Activated CD4-positive, CD25-positive, alpha-beta regulatory T cell treated with anti-CD3 and anti-CD28 coated beads, Interleukin-2, amount 50 U/mL, for 72 hours (primary cell): ENCODE results near the gene TMCO2.
"Not testable (repeated sequence)": the region's sequence is repeated elsewhere in the genome, so short reads cannot be mapped to it uniquely, and the experiment has no call there.

Source experiments
- DNase-seq: peaks from one replicate; pipeline ENCODE4 v3.0.0; 2021

TMCO2 gene

DNA sequence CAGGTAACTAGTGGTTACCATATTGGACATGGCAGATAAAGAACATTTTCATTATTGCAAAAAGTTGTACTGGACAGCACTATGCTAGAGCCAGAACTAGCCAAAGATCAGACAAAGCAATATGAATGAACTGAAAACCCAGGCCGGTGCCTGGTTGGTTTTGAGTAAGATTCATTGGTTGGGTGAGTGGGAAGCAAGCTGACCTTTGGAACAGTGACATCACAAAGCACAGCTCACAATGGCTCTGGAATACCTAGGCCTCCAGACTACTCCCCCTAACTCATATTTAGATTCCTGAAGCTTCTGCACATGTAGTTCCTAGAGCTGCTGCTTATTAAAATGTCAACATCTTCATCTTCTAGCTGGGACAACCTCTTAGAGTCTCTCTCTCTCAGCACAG, at the start of gene TMCO2:
TSS of gene TMCO2 (plus strand) at position 283 of the 400 bp plus-strand sequence. CDS start at position 340, 57 bp downstream.
- DNase-seq = no peak

DNA sequence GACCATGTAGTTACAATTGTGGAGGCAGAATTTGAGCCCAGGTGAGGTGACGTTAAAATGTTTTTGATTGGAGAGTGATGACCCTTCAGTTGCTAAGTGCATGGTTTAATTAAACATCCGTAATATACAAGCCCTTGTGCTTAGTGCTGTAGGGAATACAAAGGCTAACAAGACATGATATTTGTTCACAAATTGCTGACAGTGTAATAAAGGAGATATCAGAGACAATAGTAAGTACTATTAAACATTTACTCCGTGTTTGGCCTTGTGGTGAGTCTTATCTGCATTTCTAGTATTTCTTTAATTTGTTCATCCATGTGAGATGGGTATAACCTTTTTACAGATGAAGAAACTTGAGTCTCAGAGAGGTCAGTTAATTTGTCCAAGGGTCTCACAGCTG, 48.6 kb upstream of the TMCO2 start:
- DNase-seq = no peak

- DNase-seq = no peak
Measured at GRCh38 chr1:40204856-40205255, 42.9 kb upstream of the TMCO2 start.

- DNase-seq = no peak
Measured at GRCh38 chr1:40210511-40211204, 37.1 kb upstream of the TMCO2 start.

- no peak for DNase-seq
Measured at GRCh38 chr1:40218333-40218732, 29.4 kb upstream of the TMCO2 start.

GRCh38 chr1:40221471-40221905, 26.2 kb upstream of the TMCO2 start:
- not testable (repeated sequence) for DNase-seq

- no peak for DNase-seq
Measured at GRCh38 chr1:40221977-40222772, 25.6 kb upstream of the TMCO2 start.

DNA sequence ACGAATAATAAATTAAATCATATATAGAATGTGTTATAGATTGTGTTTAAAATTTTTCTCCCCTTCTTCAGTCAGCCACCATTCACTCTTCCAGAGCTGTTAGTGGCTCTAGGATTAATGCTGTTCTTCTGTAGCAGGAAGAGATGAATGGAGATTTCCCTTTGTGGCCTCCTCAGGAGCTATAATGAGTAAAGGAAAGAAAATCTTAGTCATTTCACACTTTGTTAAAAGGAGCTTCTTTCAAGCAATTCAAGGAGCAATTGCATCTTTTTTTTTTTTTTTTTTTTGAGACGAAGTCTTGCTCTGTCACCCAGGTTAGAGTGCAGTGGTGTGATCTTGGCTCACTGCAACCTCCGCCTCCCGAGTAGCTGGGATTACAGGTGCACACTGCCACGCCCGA, 23.7 kb upstream of the TMCO2 start:
- DNase-seq = no peak

DNA sequence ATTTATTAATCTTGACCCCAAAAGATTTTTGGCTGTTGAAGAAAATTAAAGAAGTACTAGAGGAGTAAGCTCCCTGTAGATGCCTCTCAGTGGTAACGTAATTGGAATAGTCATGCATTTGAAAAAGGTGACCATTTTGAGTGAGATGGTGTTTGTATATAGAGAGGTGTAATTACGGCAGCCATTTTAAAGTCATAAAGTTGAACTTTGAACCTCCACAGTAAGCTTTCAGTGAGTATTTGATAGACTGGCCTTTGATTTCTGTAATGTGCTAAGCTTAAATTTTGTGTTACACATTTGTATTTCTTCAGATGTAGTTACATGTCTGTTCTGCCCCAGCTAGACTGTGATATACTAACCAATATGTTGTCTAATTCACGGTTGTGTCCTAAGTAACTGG, 21.5 kb upstream of the TMCO2 start:
- DNase-seq = no peak

GRCh38 chr1:40232444-40232843, 15.3 kb upstream of the TMCO2 start:
- peak; percentile 48 for DNase-seq

DNA sequence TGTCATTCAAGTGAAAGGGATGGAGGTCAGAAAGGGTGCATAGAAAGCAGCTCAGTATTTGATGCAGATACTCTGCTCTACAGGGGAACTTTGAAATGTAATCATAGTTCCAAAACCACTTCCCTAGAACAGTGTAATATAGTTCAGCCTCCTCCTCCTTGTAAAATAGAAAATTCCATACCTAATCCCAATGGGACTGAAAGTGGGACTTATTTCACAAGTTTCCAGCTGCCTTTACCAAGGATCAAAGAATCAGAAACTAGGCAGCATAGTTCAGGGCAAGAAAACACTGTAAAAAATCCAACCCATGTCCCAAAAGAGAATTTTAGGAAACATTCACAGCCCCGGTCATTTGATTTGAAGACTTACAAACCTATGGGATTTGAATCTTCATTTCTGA, 8.1 kb upstream of the TMCO2 start:
- DNase-seq = no peak

DNA sequence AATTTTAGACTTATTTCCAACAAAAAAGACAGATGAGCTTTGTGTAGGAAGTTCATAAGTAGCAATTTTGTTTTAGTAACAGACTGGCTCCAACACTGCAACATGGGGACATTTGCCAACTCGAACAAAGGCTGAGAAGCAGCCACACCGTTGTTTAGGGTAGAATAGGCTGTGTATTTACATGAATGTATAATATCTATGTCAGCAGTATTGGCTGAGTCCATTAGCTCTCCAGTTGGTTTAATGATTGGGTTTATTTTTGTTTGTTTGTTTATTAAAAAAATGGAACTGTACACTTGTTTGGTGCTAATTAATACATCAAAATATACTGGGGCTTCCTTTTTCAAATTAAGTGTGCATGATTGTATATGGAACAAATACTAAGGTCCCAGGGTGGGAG, 7.3 kb upstream of the TMCO2 start:
- DNase-seq = no peak

DNA sequence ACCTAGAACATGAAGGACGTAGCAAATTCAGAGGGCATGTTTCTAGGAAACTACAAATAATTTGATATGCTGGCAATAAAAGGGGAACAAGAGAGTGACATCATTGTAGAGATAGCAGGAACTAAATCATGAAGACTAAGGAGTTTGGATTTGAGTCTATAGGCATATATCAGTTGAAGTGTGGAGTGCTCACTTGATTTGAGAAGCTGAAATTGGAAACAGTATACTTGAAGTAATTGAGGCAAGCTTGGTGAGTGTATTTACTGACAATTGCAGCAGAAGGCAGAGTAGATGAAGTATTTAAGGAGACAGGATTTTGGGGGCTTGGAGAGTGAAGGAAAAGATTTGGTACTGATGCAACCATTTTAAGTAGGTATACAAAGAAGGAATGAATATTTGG, 6.4 kb upstream of the TMCO2 start:
- no peak for DNase-seq

GRCh38 chr1:40243351-40243750, 4.4 kb upstream of the TMCO2 start:
- no peak for DNase-seq

DNA sequence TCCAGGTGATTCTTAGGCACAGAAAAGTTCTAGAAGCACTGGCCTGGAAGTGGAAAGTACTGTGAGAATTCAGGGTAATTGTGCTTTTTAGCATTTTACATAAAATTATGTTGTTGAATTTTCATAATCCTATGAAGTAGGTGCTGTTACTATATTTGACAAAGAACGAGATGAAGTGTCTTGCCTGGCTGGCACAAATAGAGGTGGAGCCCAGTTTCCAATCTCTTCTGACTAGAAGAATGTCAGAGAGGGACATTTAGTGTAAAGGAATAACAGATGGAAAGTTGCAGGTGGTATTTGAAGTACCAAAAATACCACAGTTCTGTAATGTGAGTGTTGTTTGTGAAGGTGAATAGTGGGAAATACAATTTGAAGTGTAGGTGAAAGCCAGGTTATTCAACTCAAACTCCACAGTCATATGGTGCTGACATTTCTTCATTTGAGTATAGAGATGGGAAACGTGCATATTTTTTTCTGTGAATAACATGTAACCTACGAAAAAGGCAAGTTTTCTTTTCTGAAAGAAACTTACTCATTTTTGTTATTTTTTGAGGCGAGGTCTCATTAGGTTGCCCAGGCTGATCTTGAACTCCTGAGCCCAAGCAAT, 3.5 kb upstream of the TMCO2 start:
- DNase-seq = no peak

DNA sequence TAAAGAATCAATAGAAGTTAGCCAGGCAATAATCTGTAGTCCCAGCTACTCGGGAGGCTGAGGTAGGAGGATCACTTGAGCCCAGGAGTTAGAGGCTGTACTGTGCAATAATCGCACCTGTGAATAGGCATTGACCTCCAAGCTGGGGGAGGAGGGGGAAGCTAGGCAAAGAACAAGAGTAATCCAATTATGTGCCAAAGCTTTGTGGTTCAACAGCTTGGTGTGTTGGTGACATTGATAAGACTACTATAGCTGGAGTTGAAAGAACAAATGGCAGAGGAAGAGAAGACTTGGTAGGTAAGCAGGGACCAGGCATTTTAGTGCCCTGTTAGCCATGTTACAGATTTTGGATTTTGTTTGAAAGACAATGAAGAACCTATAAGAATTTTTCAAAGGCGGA, 2.1 kb upstream of the TMCO2 start:
- DNase-seq = no peak

- DNase-seq = no peak
Measured at GRCh38 chr1:40248412-40248811, 675 bp downstream of the TMCO2 start.

- no peak for DNase-seq
Measured at GRCh38 chr1:40251456-40251855, 3.7 kb downstream of the TMCO2 start.

GRCh38 chr1:40252601-40253000, 4.9 kb downstream of the TMCO2 start:
- no peak for DNase-seq

- no peak for DNase-seq
Measured at GRCh38 chr1:40255231-40255630, 7.5 kb downstream of the TMCO2 start.

DNA sequence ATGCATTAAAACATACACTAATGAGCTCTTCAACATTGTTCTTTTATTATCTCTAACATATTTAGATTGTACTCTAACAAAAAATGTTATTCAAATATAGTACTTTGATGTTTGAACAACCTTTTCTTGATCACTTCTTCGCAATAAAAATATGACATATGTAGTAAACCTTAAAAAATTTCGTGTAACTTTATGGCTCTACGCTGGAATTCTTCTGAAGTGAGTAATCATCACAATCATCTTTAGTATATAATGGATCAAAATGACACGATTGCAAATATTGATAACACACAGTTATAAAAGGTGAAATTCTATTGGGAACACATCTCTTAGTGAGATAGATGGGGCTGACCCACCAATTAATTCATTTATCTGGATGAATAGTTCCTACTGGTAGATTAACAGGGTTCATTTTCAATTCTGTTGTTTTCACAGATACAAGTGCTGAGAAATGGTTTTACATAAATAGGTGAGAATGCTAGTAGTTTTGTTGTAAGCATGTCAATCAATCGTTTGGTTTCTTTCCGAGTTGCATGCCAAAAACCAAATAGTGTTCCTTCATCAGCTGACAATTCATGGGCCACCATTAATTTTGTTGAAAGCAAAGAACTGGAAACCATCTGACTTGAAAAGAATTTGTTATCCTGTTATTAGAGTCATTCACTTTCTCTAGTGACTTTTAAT, 8.8 kb downstream of the TMCO2 start:
- DNase-seq = no peak

GRCh38 chr1:40257313-40257687, 9.6 kb downstream of the TMCO2 start:
- DNase-seq = no peak

DNA sequence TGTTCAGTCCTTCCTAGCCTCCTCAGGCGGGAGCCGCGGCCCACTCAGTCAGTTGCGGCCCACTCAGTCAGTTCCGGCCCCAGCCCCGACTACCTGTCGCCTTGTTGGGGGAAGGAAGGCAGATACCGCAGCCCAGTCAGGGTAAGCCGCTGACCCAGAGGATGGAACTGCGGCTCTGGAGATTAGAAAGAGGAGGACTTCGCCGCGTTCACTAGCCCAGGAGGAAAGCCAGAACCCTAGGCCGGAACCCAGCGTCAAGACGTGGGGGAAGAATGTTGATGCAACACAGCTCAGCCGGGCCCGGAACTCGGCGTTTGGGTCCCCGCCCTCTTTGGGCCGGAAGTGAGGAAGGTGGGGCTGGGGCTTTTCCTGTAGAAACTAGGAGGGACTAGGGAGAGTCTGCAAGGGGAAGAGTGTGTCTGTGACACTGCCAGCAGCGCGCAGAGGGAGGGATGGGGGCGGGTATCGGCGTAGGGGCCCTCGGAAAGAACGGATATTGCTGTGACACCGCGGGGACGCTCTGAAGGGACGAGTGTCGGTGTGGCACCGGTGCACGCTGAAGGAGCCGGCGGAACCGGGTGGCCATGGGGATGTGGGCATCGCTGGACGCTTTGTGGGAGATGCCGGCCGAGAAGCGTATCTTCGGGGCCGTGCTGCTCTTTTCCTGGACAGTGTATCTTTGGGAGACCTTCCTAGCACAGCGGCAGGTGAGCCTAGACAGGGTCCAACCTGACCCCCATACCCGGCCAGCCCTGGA, 10.1 kb downstream of the TMCO2 start, which contains the start of gene ZMPSTE24:
TSS of gene ZMPSTE24 (plus strand) at position 549 of the 757 bp plus-strand sequence. CDS start at position 585, 36 bp downstream.
- DNase-seq = peak; percentile 90
